COLO829 (cell line): ENCODE measurements around the gene FAM78A.

Source experiments
- DNase-seq: peaks from one replicate; pipeline ENCODE4 v3.0.0; 2012; ENCODE audit warnings: low spot score

Gene FAM78A

GRCh38 chr9:131302244-131303075 lies 26.1 kb upstream of the FAM78A start:
- no peak for DNase-seq

- DNase-seq: no peak
Observed at GRCh38 chr9:131300444-131300843, 24.1 kb upstream of the FAM78A start.

GRCh38 chr9:131299961-131300347 lies 23.6 kb upstream of the FAM78A start:
- DNase-seq: no peak

- no peak for DNase-seq
Observed at GRCh38 chr9:131299346-131299960, 23.1 kb upstream of the FAM78A start.

- no peak for DNase-seq
Observed at GRCh38 chr9:131298816-131299215, 22.5 kb upstream of the FAM78A start.

GRCh38 chr9:131298341-131298740 lies 22.0 kb upstream of the FAM78A start:
- no peak for DNase-seq

- DNase-seq: no peak
Observed at GRCh38 chr9:131297903-131298302, 21.6 kb upstream of the FAM78A start.

GRCh38 chr9:131296906-131297500 lies 20.7 kb upstream of the FAM78A start:
- no peak for DNase-seq

GRCh38 chr9:131296460-131296859 lies 20.1 kb upstream of the FAM78A start:
- no peak for DNase-seq

- no peak for DNase-seq
Observed at GRCh38 chr9:131292937-131293336, 16.6 kb upstream of the FAM78A start.

GRCh38 chr9:131291795-131292315 lies 15.5 kb upstream of the FAM78A start:
- no peak for DNase-seq

GRCh38 chr9:131290767-131291370 lies 14.6 kb upstream of the FAM78A start:
- no peak for DNase-seq

GRCh38 chr9:131290036-131290766 lies 13.9 kb upstream of the FAM78A start:
- no peak for DNase-seq

- peak; percentile 35 for DNase-seq
Observed at GRCh38 chr9:131289301-131290035, 13.2 kb upstream of the FAM78A start, which contains the start of gene PLPP7. TSS of gene PLPP7 (plus strand) at chr9:131289723. CDS start at chr9:131289998, 275 bp downstream.

- no peak for DNase-seq
Observed at GRCh38 chr9:131288217-131288616, 11.9 kb upstream of the FAM78A start.

- no peak for DNase-seq
Observed at GRCh38 chr9:131287359-131287758, 11.0 kb upstream of the FAM78A start.

GRCh38 chr9:131284856-131285255 lies 8.5 kb upstream of the FAM78A start:
- no peak for DNase-seq

- no peak for DNase-seq
Observed at GRCh38 chr9:131282688-131283422, 6.5 kb upstream of the FAM78A start.

- DNase-seq: no peak
Observed at GRCh38 chr9:131282175-131282574, 5.9 kb upstream of the FAM78A start.
